Glomerular visceral epithelial cell (primary cell): Measurements from ENCODE around the gene RFFL.

Source experiments
- DNase-seq: peaks from one replicate; pipeline ENCODE4 v3.0.0-alpha.2; 2016; ENCODE audit errors: extremely low spot score

RFFL gene

GRCh38 chr17:35081638-35082037 is 18.1 kb upstream of the RFFL start:
- no peak for DNase-seq

GRCh38 chr17:35080536-35080935 is 17.0 kb upstream of the RFFL start:
- no peak for DNase-seq

DNA sequence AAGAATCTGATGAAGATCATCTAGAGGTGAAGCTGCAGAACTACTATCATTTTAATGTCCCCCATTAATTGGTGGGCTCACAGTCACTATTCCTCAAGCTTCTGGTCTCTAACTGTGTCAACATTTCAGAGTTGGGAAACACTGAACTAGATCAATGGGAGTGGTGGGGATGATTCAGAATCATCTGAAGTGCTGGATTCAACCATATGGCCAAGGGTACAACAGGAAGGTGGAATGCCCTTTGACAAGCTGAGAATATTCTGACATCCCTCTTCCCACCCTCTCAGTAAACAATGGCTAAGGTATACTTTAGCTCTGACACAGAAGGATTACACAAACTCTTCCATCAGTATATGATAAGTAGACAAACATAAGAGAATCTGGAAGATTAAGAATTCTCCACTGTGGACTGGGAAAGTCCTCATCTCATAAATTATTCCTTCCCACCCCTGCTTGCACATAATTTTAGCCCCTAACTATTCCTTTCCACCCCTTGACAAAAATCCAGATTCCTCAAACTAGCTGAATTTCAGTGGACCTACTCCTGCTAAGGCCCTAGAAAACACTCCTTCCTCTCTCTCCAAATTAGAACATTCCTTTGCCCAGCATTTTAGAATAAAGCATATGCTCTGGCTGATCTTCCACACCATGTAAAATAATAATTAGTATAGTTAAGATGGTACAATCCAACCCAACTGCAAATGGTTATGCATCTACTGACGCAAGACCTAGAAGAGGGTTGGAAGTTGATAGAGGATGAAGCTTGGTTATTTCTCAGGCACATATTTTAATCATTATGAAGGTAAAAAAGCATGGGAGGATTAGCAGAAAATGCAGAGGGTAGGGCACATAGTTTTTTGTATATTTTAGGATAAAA is 16.3 kb upstream of the RFFL start:
- no peak for DNase-seq

GRCh38 chr17:35076874-35077273 is 13.4 kb upstream of the RFFL start:
- no peak for DNase-seq

- no peak for DNase-seq
Observed at GRCh38 chr17:35074711-35075707, 11.5 kb upstream of the RFFL start.

- DNase-seq: no peak
Observed at GRCh38 chr17:35073991-35074627, 10.6 kb upstream of the RFFL start.

GRCh38 chr17:35073183-35073790 is 9.8 kb upstream of the RFFL start:
- DNase-seq: no peak

DNA sequence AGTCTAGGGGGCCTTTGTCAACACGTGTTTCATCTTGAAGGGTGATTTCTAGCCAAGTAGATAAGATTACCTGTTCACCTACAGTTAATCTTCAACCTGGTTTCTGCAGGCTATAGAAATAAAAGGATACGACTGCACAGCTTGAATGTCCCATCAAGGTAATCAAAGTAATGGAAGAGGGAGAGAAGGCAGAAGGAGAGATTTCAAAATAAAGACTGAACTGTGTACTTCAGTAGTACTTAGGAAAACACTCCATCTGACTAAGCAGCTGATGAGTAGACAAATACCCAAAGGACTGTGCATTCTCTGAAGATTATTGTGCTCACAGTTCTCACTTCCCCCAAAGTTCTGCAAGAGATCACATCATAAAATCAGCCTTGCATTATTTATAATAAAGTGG is 5.8 kb upstream of the RFFL start:
- no peak for DNase-seq

- DNase-seq: no peak
Observed at GRCh38 chr17:35068249-35068648, 4.7 kb upstream of the RFFL start.

- DNase-seq: no peak
Observed at GRCh38 chr17:35065880-35066279, 2.4 kb upstream of the RFFL start.

DNA sequence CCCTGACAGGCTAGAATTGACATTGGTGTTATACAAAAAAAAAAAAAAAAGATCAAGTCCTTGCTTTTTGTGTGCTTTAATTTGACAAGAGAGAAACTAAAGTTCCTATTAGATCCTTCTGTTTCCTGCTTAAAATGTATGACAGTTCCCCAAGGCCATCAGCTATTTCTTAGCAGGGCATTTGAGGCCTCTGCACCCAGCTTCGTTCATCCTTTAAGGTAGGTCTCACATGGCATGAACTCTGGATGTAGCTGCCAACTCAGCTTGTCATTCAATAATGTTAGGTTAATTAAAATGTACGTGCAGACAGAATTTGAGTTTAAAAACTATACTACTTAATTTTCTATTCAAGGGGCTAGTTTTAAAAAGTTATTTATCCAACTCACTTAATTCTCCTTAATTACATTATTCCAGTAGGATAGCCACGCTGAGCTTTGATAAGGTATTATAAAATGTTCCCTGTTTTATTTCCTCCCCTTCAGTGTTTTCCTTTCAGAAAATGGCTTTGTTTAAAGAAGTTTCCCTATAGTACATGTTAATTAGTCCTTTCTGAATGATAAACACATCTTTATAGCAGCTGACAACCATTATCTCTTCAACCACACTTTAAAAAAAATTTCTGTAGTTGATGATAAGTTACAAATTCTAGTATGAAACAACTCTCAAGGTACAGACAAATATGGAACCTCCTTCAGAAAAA is 1.2 kb upstream of the RFFL start:
- no peak for DNase-seq

DNA sequence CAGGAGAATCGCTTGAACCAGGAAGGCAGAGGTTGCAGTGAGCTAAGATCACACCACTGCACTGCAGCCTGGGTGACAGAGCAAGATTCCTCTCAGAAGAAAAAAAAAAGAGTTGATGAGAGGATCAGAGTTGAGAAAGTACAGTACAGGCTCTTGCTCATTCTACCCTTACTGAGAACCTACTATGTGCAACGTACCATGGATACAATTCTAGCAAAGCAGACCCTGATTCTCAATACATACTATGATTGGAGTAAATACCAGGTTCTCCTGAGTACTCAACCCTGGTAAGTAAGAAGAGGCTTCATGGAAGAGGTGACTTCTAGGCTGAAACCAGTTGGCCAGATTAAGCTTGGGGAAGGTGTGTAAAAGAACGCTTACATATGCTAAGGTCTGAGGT is 1.2 kb downstream of the RFFL start:
- DNase-seq: no peak

DNA sequence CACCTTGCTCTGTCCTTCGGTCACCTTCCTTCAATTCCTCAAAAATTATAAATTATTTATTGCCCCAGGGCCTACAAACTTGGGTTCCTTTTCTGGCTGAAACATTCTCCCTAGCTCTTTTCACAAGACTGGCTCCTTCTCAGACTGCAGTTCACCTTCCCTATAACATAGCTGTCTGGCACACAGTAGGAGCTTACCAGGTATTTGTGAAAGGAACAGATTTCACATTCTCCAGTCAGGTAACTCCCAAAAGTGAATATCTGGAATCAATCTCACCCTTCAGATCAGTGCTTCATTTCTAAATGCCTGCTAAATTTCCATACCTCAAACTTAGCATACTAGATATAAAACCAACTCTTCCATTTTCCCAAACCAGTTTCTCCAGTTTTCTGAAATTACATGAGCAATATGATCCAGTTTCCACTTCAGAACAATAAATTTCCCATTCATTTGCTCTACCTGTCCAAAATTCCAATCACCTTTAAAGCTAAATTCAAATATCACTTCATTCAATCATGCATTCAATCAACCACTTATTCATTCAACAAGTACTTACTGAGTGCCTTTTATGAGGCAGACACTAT is 6.1 kb downstream of the RFFL start:
- no peak for DNase-seq

- peak; percentile 66 for DNase-seq
Observed at GRCh38 chr17:35056013-35056412, 7.5 kb downstream of the RFFL start.

GRCh38 chr17:35053204-35053603 is 10.3 kb downstream of the RFFL start:
- no peak for DNase-seq

DNA sequence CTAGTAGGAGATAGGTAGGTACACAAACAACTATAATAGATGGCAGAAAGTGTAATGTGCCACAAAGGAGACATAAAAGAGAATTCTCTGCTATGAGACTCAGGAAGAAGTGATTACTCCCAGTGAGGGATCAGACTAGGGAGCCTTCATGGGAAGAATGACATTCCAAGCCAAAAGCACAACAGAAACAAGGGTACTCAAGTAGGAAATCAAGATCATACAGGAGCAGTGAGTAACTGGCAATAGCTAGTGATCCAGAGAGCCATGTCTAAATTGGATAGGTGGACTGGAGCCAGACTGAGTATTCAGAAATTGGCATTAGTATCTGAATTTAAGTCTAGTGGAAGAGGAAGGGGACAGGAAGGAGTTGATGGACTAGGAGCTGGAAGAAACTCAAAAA is 10.7 kb downstream of the RFFL start:
- DNase-seq: peak; percentile 12

DNA sequence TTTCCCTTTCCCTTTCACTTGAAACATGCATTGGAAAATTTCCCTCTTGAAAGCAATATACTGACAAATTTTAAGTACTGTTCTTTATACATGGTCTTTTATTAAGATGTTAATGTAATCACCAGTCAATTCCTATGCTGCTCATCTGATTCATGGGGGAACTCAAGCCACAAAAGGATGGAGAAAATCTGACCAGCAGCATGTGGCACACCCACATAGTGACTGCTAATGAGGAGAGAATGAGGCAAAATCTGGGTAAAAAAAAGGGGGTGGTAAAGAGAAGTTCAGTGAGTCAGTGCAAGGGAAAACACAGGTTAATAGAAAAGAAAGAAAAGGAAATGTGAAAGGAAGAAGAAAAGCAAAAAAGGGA is 11.3 kb downstream of the RFFL start:
- DNase-seq: peak; percentile 41

DNA sequence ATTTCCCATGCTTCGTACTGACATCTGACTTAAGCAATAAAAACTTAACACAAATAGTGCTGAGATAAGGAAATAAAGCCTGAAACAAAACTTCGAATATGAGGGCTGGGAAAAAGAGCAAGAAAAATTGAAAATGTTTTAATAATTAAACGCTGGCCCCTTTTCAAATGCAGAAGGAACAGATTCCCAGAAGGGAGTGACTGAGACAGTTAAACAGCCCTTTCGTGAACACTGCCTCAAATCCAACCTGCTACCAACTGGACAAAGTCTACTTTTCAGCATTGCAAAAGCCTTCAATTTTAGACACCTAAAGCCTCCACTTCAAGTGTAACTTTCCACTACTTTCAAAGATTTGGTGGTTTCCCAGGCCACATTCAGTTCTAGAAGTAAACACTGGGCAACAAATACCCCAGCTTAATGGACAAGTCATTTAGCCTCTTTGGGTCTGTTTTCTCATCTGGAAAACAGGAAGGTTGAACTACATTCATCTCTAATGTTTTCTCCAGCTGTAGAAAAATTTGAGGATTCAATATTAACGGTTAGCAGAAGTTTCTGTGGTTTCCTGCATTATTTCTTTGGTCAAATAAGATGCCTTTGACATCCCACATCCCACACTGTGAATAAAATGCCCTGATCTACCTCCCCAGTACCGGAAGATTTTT is 11.8 kb downstream of the RFFL start:
- peak; percentile 43 for DNase-seq

- peak; percentile 13 for DNase-seq
Observed at GRCh38 chr17:35051183-35051578, 12.3 kb downstream of the RFFL start.

DNA sequence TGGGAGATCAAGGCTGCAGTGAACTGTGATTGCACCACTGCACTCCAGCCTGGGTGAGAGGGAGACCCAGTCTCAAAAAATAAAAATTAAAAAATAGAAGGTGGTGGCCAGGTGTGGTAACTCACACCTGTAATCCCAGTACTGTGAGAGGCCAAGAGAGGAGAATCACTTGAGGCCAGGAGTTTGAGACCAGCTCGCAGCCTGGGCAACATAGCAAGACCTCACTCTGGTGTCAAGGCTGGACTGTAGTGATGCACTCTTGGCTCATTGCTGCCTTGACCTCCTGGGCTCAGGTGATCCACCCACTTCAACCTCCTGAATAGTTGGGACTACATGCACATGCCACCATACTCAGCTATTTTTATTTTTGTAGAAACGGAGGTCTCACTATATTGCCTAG is 13.3 kb downstream of the RFFL start:
- DNase-seq: no peak
